Endometrium (tissue), 2 donors: Measurements from ENCODE around the gene PUSL1.
"Not testable (repeated sequence)": the region's sequence is repeated elsewhere in the genome, so short reads cannot be mapped to it uniquely, and the experiment has no call there.

ENCODE experiments used
- FAIRE-seq: peaks from 2 replicates; lab custom pipeline; 2012; peaks lifted over from hg19 to GRCh38; lab: Jason Lieb, UNC
- donor health status: control.
- donor health status: control.

PUSL1 gene

GRCh38 chr1:1310476-1311053, 2.2 kb downstream of the PUSL1 start:
- FAIRE-seq: no peak

- no peak for FAIRE-seq
These were observed 3.0 kb downstream of the PUSL1 start for GRCh38 chr1:1311107-1312104.

DNA sequence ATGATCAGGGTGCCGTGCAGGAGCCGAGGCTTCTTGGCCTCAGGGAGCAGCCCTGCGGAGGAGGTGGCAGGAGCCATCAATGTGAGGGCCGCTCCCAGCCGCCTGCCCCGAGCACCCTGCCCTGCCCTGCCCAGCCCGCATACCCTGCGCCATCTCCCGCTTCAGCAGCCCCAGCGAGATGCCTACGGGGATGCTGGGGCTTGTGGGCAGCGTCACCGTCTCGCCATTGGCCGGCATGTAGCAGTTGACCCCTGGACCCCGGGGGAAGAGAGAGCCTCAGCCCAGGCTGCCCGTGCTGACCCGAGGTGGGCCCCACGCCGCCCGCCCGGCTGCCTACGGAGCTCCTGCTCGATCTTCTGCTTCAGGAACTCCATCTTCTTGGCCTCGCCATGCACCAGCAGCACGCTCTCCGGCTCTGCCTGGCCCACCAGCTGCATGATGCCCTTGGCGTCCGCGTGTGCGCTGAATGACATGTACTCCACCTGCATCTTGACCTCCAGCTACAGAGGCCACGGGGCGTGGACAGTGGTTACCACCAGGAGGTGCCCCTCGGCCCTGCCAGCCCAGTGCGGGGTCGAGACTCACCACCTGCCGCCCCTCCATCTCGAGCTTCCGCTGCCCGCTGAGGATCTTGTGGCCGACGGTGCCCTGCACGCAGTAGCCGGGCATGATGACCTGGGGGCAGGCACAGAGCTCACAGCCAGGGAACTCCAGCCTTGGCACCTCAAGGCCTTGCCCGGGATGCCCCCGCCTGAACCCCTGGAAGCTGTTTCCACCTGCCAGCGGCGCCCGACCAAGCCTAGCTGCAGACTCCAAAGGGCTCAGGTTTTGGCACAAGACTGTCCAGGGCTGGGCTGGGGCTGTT, 4.3 kb downstream of the PUSL1 start:
- FAIRE-seq: no peak

- no peak for FAIRE-seq
These were observed 5.3 kb downstream of the PUSL1 start for GRCh38 chr1:1313500-1314236.

DNA sequence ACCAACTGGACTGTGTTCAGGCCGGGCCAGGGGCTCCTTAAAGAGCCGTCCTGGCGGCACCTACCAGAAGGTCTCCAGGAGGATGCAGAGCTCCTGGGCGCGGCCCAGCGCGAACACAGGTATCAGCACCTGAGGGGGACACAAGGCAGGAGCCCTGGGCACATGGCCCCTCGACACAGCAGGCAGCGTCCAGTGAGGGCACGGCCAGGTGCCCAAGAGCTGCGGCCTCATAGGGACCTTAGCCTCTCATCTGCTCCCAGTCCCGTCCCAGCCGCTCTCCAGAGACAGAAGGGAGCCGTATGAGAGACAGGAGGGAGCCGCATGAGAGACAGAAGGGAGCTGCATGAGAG, 5.8 kb downstream of the PUSL1 start:
- no peak for FAIRE-seq

- FAIRE-seq: no peak
These were observed 6.4 kb downstream of the PUSL1 start for GRCh38 chr1:1314678-1315335.

GRCh38 chr1:1315435-1315954, 7.1 kb downstream of the PUSL1 start:
- FAIRE-seq: no peak

- not testable (repeated sequence) for FAIRE-seq
These were observed 7.8 kb downstream of the PUSL1 start for GRCh38 chr1:1316199-1316598.

DNA sequence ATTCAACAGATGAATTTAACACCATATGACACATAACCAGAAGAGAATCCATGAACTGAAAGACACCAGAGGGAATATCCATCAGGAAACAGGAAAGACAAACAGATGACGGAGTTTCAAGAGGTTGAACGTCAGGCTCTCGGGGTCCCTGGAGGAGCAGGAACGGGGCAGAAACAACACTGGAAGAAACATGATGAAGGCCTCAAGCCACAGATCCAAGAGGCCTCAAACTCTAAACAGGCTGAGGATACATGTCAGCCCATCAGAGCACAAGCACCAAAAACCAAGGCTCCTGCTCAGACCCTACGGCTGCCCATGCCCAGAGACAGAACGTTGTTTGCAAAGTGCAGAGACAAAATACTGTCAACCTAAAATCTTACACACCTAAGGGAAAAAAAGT, 9.0 kb downstream of the PUSL1 start:
- FAIRE-seq: no peak

GRCh38 chr1:1318131-1318652, 9.8 kb downstream of the PUSL1 start:
- peak; percentile 92 for FAIRE-seq

DNA sequence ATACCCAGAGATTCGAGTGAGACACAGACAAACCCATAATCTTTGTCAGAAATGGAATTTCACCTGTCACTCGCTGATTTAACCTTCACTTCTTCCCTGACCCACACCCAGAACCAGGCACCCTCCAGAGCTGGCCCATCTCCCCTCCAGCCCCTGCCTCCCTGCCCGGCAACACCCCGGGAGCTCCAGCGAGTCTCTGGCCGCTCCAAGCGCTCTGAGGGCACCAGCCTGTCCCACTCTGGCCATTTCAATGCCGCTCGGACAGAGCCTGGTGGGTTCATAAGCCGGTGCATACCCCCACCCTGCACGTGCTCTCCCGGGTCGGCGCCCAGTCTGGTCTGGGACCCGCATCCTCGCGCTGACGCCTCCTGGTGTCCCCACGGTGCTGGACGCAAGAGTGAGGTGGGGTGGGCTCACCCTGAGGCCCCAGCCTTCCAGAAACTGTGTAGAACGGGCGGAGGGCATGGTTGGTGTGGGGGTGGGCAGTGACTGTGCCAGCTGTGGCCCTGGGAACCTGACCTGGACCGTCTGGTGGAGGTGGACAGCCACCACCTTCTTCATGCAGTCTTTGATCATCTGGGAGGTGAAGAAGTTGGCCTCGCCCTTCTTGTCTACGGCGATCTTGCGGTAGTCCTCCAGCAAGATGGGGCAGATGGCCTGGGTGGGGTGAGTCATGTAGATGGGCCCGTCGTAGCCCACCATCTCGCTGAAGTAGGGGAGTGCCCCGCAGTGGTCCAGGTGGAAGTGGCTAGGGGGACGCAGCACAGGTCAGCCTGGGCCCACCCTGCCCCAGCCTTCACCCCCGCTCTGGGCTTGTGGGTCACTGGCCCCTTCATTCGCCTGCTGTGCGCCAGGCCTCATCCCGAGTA, 10.6 kb downstream of the PUSL1 start:
- no peak for FAIRE-seq

DNA sequence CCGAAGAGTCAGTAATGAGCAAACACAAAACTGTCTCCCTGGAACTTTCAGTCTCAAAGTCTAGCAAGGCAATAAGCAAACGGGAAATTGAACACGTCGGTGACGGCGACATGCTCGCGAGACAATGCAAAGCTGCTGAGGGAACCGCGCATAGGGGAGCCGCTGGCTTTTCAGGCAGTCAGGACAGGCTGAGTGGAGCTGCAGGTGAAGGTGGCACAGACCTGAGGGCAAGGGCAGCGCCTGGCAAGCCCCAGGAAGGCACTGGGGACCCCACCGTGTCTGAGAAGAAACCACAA, 11.2 kb downstream of the PUSL1 start:
- FAIRE-seq: no peak

GRCh38 chr1:1320666-1321448, 12.5 kb downstream of the PUSL1 start:
- FAIRE-seq: no peak

DNA sequence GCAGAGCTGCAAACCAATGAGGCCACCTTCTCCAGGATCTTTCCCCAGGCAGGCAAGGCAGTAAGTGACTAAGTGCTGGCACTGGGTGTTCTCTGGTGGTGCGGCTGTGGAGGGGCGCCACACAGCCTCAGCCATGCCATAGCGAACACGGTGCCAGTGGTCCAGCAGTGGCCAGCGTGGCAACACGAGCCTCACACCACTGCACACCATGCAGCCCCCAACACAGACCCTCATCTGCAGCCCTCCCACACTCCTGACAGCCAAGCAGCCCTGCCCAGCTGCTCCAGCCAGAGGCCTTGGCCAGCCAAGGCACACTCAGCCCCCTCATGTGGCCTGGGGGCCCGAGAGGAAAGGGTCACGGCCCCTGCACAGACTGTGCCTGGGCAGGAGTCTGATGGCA, 13.1 kb downstream of the PUSL1 start:
- no peak for FAIRE-seq

GRCh38 chr1:1322418-1322817, 14.0 kb downstream of the PUSL1 start:
- no peak for FAIRE-seq

DNA sequence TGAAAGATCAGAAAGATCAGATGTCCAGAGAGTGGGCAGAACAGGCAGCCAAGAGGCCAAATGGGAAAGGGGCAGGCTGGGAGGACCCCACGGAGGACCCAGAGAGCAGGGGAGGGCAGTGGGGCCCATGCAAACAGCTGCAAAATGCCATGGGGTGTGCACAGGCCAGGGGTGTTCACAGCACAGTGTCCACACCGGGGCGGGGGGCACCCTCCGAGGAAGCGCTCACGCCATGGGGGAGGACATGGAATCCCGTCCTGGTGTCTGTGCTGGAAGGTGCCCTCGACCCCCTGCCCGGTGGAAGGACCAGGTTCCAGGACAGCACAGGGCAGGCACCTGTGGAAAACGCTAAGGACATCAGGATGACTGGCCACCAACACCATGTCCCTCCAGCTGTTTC, 14.6 kb downstream of the PUSL1 start:
- no peak for FAIRE-seq

- no peak for FAIRE-seq
These were observed 15.7 kb downstream of the PUSL1 start for GRCh38 chr1:1324084-1324523.

- FAIRE-seq: no peak
These were observed 16.3 kb downstream of the PUSL1 start, which contains the start of the genes CPTP and INTS11 for GRCh38 chr1:1324524-1325287. CPTP (plus strand) TSS chr1:1324802; CDS start chr1:1326911, 2,109 bp downstream. INTS11 (minus strand) TSS chr1:1324660; CDS start chr1:1324608, 52 bp downstream.
